GM23248 (cell line): Measurements from ENCODE around the gene METTL5.

Experiments used
- EZH2 ChIP-seq: fragments of 200-600 bp; sonication (generic); IDR thresholded peaks from 2 replicates; pipeline ENCODE4 v1.6.1; 2018; ENCODE audit warnings: antibody characterized with exemption, mild to moderate bottlenecking; ENCODE audit not compliant: insufficient read depth, poor library complexity, severe bottlenecking
- EZH2phosphoT487 ChIP-seq: fragments of 200-600 bp; sonication (generic); IDR thresholded peaks from 2 replicates; pipeline ENCODE4 v1.6.1; 2018; ENCODE audit warnings: antibody characterized with exemption, moderate library complexity, mild to moderate bottlenecking, low read depth; ENCODE audit not compliant: insufficient read depth

- no peak for TF ChIP-seq EZH2
- TF ChIP-seq EZH2phosphoT487 = no peak
These were observed 18.1 kb downstream of the METTL5 start for GRCh38 chr2:169806586-169806985.
